IMR-90 (cell line): Measurements from ENCODE around the gene MEGF10. TPM values are rescaled to one million over a fixed set of nuclear protein-coding genes. Genes with fewer than 3 reads are reported as not detected.
"Not testable (repeated sequence)": the region's sequence is repeated elsewhere in the genome, so short reads cannot be mapped to it uniquely, and the experiment has no call there.

Experiments used
- ATAC-seq: fragments of 200-7000 bp; cut with Tn5 transposase; 2 replicates; pipeline ENCODE4 v1.9.1; 2020; ENCODE audit warnings: low read depth, mild to moderate bottlenecking, moderate library complexity
- BruUV-seq: library from RNA; stranded (reverse); fragments of 400-500 nt; replicated peaks from 2 replicates; lab custom pipeline; 2021; lab: Mats Ljungman, UMichigan
- CTCF ChIA-PET: fragments of 300-600 bp; formaldehyde crosslinking; extraction: SDS; loops from one replicate; lab custom pipeline; 2021; ENCODE audit warnings: antibody characterized with exemption; lab: Yijun Ruan, JAX
- POLR2A ChIA-PET: fragments of 300-600 bp; sonication (Branson Sonifier 250); formaldehyde crosslinking; loops from one replicate; lab custom pipeline; 2022; ENCODE audit warnings: antibody characterized with exemption; ENCODE audit not compliant: unreplicated experiment; lab: Charles Lee
- DNase-seq: peaks from one replicate; pipeline ENCODE4 v3.0.0; 2013
- H2AFZ ChIP-seq: replicated peaks from 2 replicates; pipeline ENCODE3; 2013; ENCODE audit warnings: low read length, mild to moderate bottlenecking; ENCODE audit not compliant: poor library complexity
- H2AK5ac ChIP-seq: 2 replicates; pipeline ENCODE4 v1.6.1; 2013; ENCODE audit warnings: low read depth, low read length, inconsistent platforms
- H2AK9ac ChIP-seq: replicated peaks from 2 replicates; pipeline ENCODE3; 2013; ENCODE audit warnings: mild to moderate bottlenecking, low read depth, low read length, moderate library complexity; ENCODE audit not compliant: poor library complexity
- H2BK120ac ChIP-seq: 2 replicates; pipeline ENCODE4 v1.6.1; 2013; ENCODE audit warnings: low read depth, low read length, inconsistent platforms
- H2BK15ac ChIP-seq: 3 replicates; pipeline ENCODE4 v1.6.1; 2013; ENCODE audit warnings: low read depth, low read length, inconsistent platforms
- H2BK20ac ChIP-seq: 2 replicates; pipeline ENCODE4 v1.6.1; 2013; ENCODE audit warnings: low read depth, mild to moderate bottlenecking, inconsistent platforms, low read length, moderate library complexity
- H2BK5ac ChIP-seq: 2 replicates; pipeline ENCODE4 v1.6.1; 2013; ENCODE audit warnings: mild to moderate bottlenecking, low read depth, low read length, inconsistent platforms; ENCODE audit not compliant: poor library complexity, severe bottlenecking
- H3K14ac ChIP-seq: replicated peaks from 2 replicates; pipeline ENCODE4 v1.6.1; 2013; ENCODE audit warnings: low read depth, low read length, inconsistent platforms
- H3K18ac ChIP-seq: 2 replicates; pipeline ENCODE4 v1.6.1; 2013; ENCODE audit warnings: low read depth, low read length, control low read depth
- H3K23ac ChIP-seq: 2 replicates; pipeline ENCODE4 v1.6.1; 2013; ENCODE audit warnings: low read depth, low read length, inconsistent platforms
- H3K27ac ChIP-seq: 2 replicates; pipeline ENCODE4 v1.5.1; 2013; ENCODE audit warnings: mild to moderate bottlenecking, control low read depth, low read length; ENCODE audit not compliant: insufficient read depth
- H3K27me3 ChIP-seq: 2 replicates; pipeline ENCODE4 v1.6.1; 2013; ENCODE audit warnings: low read length; ENCODE audit not compliant: control insufficient read depth, insufficient read depth
- H3K36me3 ChIP-seq: 2 replicates; pipeline ENCODE4 v1.6.1; 2013; ENCODE audit warnings: low read length, mixed read lengths; ENCODE audit not compliant: control insufficient read depth, insufficient read depth
- H3K4ac ChIP-seq: 2 replicates; pipeline ENCODE4 v1.6.1; 2013; ENCODE audit warnings: low read depth, low read length, inconsistent platforms
- H3K4me1 ChIP-seq: 2 replicates; pipeline ENCODE4 v1.6.1; 2013; ENCODE audit warnings: low read length, mixed read lengths; ENCODE audit not compliant: control insufficient read depth, insufficient read depth
- H3K4me2 ChIP-seq: 2 replicates; pipeline ENCODE4 v1.6.1; 2013; ENCODE audit warnings: low read depth, mild to moderate bottlenecking, control low read depth, low read length, moderate library complexity
- H3K4me3 ChIP-seq: 2 replicates; pipeline ENCODE4 v1.5.1; 2013; ENCODE audit warnings: low read depth, mild to moderate bottlenecking, control low read depth, low read length, moderate library complexity; ENCODE audit not compliant: insufficient read depth
- H3K56ac ChIP-seq: 2 replicates; pipeline ENCODE4 v1.6.1; 2013; ENCODE audit warnings: low read length, inconsistent platforms; ENCODE audit not compliant: insufficient read depth; ENCODE audit errors: extremely low read depth
- H3K79me1 ChIP-seq, 2 experiments: 2 replicates each; pipeline ENCODE4 v1.6.1; 2013; ENCODE audit warnings: low read length in 2 of 2, inconsistent platforms in 1 of 2, low read depth in 1 of 2
- H3K9ac ChIP-seq: 2 replicates; pipeline ENCODE4 v1.6.1; 2013; ENCODE audit warnings: low read depth, low read length, control low read depth
- H3K9me1 ChIP-seq: 2 replicates; pipeline ENCODE4 v1.6.1; 2013; ENCODE audit warnings: low read length, inconsistent platforms; ENCODE audit not compliant: insufficient read depth
- H3K9me3 ChIP-seq: 2 replicates; pipeline ENCODE4 v1.6.1; 2013; ENCODE audit warnings: low read length; ENCODE audit not compliant: control insufficient read depth, insufficient read depth
- H4K20me1 ChIP-seq: 2 replicates; pipeline ENCODE4 v1.6.1; 2013; ENCODE audit warnings: low read length, inconsistent platforms; ENCODE audit not compliant: insufficient read depth
- H4K5ac ChIP-seq: 2 replicates; pipeline ENCODE4 v1.6.1; 2013; ENCODE audit warnings: mild to moderate bottlenecking, low read depth, low read length, control low read depth
- H4K8ac ChIP-seq, 2 experiments: 2 replicates each; pipeline ENCODE4 v1.6.1; 2013; ENCODE audit warnings: low read depth in 2 of 2, low read length in 2 of 2, control low read depth in 1 of 2, inconsistent platforms in 1 of 2
- H4K91ac ChIP-seq: 2 replicates; pipeline ENCODE4 v1.6.1; 2013; ENCODE audit warnings: low read depth, low read length, inconsistent platforms; ENCODE audit not compliant: insufficient read depth
- WGBS, 2 experiments: methylation state at CpG; one replicate each; pipeline versions ENCODE4 v1.1.5 to v1.1.7; 2013; ENCODE audit warnings: missing lambda C conversion rate in 2 of 2; ENCODE audit not compliant: insufficient read length in 1 of 2; ENCODE audit errors: extremely low coverage in 2 of 2; 5-methylcytosine and 5-hydroxymethylcytosine counted together
- dilution Hi-C: fragments of 300-500 bp; cut with HindIII; formaldehyde crosslinking; loops from one replicate; pipeline ENCODE4 v1.14.3; 2018; ENCODE audit warnings: low sequenced_read_pairs; ENCODE audit not compliant: unreplicated experiment
- in situ Hi-C: fragments of 300-500 bp; cut with MboI; formaldehyde crosslinking; loops from 3 replicates; pipeline ENCODE4 v1.14.3; 2019; ENCODE audit warnings: low sequenced_read_pairs, inconsistent platforms, mixed read lengths
- intact Hi-C: fragments of 100-400 bp; cut with micrococcal nuclease; formaldehyde crosslinking; loops from 2 replicates; pipeline ENCODE4 v1.10.0; 2022
- polyA plus RNA-seq, 3 experiments: library from polyadenylated mRNA; depleted of rRNA; stranded (reverse); fragments of >200 nt; gene quantifications; 2 replicates each; pipeline ENCODE4 v1.2.3, GENCODE V29; 2012; ENCODE audit warnings: low replicate concordance in 1 of 3
- total RNA-seq: library from RNA; depleted of rRNA; stranded (reverse); fragments of >200 nt; gene quantifications from 2 replicates; pipeline ENCODE4 v1.2.3, GENCODE V29; 2012

The MEGF10 gene
- total and polyA plus RNA-seq, 2 of the 4 experiments (the other 2 are of a cell fraction): not detected

GRCh38 chr5:127317385-127317784 is 26.8 kb downstream of the MEGF10 start:
- H3K4me3 ChIP-seq, H3K23ac ChIP-seq, H2BK5ac ChIP-seq, DNase-seq, H3K9ac ChIP-seq, H3K79me1 ChIP-seq, ATAC-seq, H3K4me1 ChIP-seq, H2BK120ac ChIP-seq, H3K4ac ChIP-seq, H2BK20ac ChIP-seq, H3K4me2 ChIP-seq, H4K5ac ChIP-seq, BruUV-seq, H3K9me3 ChIP-seq, H2AK9ac ChIP-seq, dilution Hi-C loops, CTCF ChIA-PET, H2AK5ac ChIP-seq, H4K8ac ChIP-seq, H3K27ac ChIP-seq, H4K91ac ChIP-seq, intact Hi-C loops, H3K14ac ChIP-seq, POLR2A ChIA-PET, H3K56ac ChIP-seq, H3K9me1 ChIP-seq, H3K36me3 ChIP-seq, H4K20me1 ChIP-seq, H2AFZ ChIP-seq, H2BK15ac ChIP-seq, H3K18ac ChIP-seq: not testable (repeated sequence)
- no CpG with 5 or more reads among the region's 3 CpGs for WGBS, 2 experiments
- peaks cover 11% of the 10 kb centered on the region for H3K27me3 ChIP-seq
- in situ Hi-C loops: loop anchor here (10.0 kb wide), 1 partner anchor 643 kb away; no protein-coding TSS in a partner anchor
